ENCODE data around the gene PAM.

DNA sequence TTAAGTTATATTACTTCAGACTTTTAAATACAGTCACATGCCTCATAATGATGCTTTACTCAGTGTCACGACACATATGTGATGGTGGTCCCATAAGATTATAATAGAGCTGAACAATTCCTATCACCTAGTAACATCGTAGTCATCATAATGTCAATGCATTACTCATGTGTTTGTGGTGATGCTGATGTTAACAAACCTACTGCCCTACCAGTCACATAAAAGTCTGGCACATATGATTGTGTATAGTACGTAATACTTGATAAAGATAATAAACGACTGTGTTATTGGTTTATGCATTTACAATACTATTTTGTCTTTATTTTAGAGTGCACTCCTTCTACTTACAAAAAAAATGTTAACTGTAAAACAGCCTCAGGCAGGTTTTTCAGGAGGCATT lies 103.7 kb downstream of the PAM start:
- no peak for TF ChIP-seq POLR2A (IDR thresholded peaks at IDR 0.05)
- TF ChIP-seq, protein P1, sequence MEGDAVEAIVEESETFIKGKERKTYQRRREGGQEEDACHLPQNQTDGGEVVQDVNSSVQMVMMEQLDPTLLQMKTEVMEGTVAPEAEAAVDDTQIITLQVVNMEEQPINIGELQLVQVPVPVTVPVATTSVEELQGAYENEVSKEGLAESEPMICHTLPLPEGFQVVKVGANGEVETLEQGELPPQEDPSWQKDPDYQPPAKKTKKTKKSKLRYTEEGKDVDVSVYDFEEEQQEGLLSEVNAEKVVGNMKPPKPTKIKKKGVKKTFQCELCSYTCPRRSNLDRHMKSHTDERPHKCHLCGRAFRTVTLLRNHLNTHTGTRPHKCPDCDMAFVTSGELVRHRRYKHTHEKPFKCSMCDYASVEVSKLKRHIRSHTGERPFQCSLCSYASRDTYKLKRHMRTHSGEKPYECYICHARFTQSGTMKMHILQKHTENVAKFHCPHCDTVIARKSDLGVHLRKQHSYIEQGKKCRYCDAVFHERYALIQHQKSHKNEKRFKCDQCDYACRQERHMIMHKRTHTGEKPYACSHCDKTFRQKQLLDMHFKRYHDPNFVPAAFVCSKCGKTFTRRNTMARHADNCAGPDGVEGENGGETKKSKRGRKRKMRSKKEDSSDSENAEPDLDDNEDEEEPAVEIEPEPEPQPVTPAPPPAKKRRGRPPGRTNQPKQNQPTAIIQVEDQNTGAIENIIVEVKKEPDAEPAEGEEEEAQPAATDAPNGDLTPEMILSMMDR (IDR thresholded peaks at IDR 0.05), result no peak

All from testis (tissue), 2 donors.